IPS DF 19.7 (cell line): ENCODE data around the gene LRFN4.

Source experiments
- DNase-seq: peaks from one replicate; pipeline ENCODE4 v3.0.0-alpha.2; 2013; ENCODE audit warnings: low read depth, low spot score

The LRFN4 gene

GRCh38 chr11:66858186-66858938, 1.5 kb downstream of the LRFN4 start:
- no peak for DNase-seq

GRCh38 chr11:66858939-66859685, 2.2 kb downstream of the LRFN4 start:
- DNase-seq = no peak

- DNase-seq = no peak
Measured at GRCh38 chr11:66859686-66860448, 3.0 kb downstream of the LRFN4 start.

DNA sequence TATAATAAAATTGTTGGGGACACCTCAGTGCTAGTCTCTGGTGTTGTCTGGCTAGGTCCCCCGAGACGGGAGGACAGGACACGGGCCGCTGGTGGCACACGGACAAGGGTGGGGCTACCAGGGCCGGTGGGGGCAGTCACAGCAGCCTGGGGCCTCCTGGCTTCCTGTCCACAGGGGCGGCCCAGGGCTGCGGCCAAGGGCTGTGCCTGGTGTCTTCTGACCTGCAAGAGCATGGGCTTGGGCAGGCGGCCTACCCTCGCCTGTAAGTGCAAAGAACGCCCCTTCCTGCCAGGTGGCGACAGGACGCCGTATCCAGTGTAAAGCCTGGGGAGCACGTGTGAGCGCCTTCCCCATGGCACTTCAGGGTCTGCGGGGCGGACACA, 3.6 kb downstream of the LRFN4 start:
- DNase-seq = no peak

- no peak for DNase-seq
Measured at GRCh38 chr11:66861038-66861773, 4.3 kb downstream of the LRFN4 start.

DNA sequence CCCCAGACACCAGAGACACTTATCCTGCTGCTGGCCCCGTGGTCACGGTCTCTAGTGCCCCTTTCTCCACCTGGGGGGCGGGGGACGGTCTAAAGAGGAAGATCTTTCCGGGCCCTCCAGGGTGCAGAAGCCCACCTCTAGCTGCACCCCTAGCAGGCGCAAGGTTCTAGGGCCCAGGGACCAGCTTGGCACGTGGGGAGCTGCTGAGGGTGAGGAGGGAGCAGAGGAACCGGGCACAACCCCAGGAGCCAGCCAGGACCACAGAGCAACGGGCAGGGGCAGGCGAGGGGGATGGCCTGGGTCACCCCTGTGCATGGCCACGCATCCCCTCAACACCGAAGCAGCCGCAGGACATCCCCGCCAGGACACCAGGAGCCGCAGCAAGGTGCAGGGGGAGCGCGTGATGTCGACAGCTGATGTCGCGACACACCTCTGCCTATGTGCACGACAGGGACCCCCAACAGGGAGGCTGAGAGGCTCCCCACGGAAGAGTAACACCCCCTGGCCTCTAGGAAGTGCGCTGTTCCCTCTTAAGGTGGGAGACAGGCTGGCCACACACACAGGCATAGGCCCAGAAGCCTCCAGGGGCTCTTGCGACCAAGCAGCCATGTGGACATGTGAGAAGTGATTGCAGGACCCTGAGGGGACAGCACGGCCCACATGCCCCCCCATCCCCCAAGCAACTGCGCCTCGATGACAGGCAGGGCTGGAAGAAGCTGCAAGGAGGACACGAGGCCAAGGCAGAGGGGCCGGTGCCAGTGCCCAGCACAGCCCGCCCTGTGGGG, 5.1 kb downstream of the LRFN4 start:
- no peak for DNase-seq

GRCh38 chr11:66862559-66863037, 5.7 kb downstream of the LRFN4 start:
- DNase-seq = no peak

- no peak for DNase-seq
Measured at GRCh38 chr11:66863428-66864125, 6.7 kb downstream of the LRFN4 start.

DNA sequence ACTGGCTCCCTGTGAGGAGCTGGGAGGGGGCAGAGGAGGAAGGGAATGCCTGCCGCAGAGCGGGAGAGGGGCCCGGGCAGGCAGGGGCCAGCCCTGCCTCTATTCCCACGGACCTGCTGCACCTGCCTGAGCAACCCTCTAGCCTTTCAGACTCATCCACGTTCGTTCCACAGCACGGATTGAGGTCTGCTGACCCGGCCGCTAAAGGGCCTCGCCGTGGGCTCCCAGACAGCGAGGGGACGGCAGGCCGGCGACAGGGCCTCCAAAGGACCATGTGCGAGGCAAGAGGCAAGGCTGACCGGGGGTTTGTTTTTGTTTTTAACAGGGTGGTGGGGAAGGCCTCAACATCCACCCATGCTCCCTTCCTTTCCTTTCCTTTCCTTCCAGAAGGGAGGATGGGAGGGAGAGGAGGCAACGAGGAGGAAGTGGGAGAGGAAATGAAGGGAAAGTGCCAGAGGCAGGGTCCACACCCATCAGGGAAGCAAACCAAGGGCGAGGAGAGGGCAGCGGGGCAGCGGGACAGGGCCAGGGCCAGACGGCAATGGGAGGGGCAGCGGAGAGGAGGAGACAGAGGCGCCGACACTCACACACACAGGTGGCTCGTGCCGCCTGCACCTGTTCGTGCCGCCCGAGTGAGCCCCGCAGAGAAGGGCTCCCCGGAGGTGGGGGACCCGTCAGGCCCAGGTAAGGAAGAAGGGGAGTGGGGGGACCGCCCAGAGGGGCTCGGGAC, 7.5 kb downstream of the LRFN4 start:
- no peak for DNase-seq

DNA sequence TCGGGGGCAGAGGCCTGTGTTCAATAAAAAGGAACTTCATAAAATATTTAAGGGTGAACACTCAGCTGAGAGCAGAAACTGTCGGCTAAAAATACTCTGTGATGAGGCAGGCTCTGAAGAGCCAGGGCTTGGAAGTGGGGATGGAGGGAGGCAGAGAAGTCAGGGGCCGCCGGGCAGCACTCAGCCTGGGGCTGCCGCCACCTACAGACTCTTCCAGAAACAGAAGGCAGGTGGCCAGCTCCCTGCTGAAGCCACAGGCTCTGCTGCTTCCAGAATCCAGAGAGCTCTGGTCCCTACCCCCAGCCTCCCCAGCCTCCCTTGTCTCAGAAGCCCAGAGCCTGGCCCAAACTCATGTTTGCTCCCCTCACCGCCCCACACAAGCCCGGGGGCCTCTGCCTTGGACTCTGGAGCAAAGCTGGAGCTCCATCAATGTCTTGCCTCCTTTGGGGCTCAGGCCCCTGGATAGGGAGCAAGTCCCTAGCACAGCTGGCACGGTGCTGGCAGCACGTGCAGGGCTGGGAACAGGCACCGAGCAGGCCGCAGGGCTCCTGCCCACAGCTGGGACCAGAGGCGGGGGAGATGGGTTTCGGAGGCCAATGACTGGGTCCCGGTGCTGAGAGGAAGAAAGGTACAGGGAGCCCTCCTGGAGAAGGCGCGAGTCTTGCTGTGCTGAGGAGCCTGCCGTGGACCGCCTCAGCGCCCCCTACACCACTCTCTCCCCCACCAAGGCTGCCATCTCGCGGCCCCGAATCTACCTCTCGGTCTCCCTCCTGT, 8.2 kb downstream of the LRFN4 start:
- DNase-seq = no peak

GRCh38 chr11:66866007-66866406, 9.1 kb downstream of the LRFN4 start:
- no peak for DNase-seq

- DNase-seq = no peak
Measured at GRCh38 chr11:66866511-66866986, 9.7 kb downstream of the LRFN4 start.

- no peak for DNase-seq
Measured at GRCh38 chr11:66867425-66868040, 10.7 kb downstream of the LRFN4 start.

DNA sequence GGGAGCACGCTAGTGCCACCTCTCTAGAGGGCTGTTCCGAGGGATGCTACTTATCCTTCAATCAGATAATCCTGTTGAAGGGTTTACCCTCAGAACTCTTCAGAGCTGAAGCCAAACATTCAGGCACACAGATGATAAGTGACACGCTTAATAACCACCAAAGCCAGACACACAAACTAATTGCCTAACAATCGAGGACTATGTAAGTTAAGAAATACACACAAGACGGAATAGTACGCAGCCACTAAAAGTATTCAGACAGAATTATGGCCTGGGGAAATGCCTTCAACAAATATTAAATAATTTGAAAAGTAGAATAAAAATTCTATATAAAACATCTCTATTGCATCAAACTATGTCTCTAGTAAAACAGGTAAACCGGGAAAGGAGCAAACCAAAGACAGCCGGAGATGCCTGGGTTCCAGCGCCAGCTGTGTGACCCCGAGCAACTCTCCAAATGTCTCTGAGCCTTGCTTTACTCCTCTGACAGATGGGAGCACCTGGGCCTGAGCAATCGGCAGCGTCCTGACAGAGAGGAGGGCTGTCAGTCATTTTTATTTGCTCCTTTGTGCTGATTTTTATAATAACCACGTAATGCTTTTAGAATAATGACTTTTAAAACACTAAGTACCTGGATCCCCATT, 11.3 kb downstream of the LRFN4 start:
- no peak for DNase-seq

DNA sequence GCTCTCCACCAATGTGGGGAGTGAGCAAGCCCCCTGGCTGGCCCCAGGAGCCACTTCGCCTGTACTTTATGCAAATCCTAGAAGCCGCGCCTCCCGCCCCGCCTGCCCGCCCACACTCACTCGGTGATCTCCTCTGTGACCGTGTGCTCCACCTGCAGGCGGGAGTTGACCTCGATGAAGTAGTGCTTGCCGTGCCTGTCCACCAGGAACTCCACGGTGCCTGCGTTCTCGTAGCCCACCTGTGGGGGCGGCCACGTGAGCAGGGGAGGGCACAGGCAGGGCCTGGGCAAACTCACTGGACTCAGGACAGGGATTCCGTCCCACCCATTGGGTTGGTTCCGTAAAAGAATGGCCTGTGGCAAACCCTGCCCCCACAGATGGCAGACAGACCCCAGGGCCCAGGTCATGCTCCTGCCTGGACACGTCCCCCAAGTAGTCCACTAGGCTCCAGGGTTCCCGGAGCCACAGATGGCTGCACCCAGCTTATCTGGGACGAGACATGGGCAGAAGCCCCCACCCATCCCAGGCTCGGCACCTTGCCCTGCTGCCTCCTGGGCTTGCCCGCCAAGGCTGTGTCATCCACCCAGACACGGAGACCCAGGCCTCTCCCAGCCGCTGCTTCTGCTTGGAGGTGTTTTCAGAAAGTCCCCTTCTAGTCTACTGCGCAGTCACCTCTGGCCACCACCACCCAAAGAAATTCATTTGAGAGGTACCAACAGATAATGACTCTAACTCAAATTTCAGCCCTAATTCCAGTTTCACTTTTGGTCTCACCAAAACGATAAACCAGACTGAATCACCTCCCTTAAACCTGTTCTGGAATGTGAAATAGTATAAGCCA, 12.1 kb downstream of the LRFN4 start:
- DNase-seq = peak; percentile 68

DNA sequence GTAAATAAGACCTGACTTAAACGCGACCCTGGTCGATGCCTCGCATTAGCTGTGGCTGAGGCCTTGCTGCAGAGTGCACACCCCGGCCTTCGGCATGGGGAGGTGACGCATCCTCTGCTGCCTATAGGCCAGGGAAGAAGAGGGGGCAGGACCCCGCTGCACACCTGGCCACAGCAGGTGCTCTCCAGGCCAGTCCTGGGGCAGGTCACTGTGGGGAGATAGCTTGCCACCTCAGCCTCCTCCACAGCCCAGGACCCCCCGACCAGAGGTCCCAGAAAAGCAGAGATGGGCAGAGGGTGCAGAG, 12.7 kb downstream of the LRFN4 start:
- DNase-seq = no peak

GRCh38 chr11:66870131-66870530, 13.3 kb downstream of the LRFN4 start:
- DNase-seq = no peak
